HG02763 (cell line): ENCODE data around the gene CDH20.
"Not testable (repeated sequence)": the region's sequence is repeated elsewhere in the genome, so short reads cannot be mapped to it uniquely, and the experiment has no call there.

ENCODE experiments used
- ATAC-seq: cut with Tn5 transposase; IDR thresholded peaks from one replicate; pipeline ENCODE4 v1.9.1; 2021; ENCODE audit warnings: mild to moderate bottlenecking, moderate library complexity; ENCODE audit not compliant: unreplicated experiment

The CDH20 gene

GRCh38 chr18:61340148-61340547, 6.9 kb downstream of the CDH20 start:
- ATAC-seq: no peak

GRCh38 chr18:61348230-61348629, 15.0 kb downstream of the CDH20 start:
- ATAC-seq: no peak

GRCh38 chr18:61350578-61350977, 17.3 kb downstream of the CDH20 start:
- ATAC-seq: no peak

- no peak for ATAC-seq
Observed at GRCh38 chr18:61352059-61352458, 18.8 kb downstream of the CDH20 start.

GRCh38 chr18:61352611-61353010, 19.4 kb downstream of the CDH20 start:
- ATAC-seq: no peak

- ATAC-seq: peak; percentile 93
Observed at GRCh38 chr18:61360404-61361383, 27.5 kb downstream of the CDH20 start.

- no peak for ATAC-seq
Observed at GRCh38 chr18:61362511-61362910, 29.3 kb downstream of the CDH20 start.

- ATAC-seq: no peak
Observed at GRCh38 chr18:61364953-61365352, 31.7 kb downstream of the CDH20 start.

GRCh38 chr18:61368001-61368400, 34.8 kb downstream of the CDH20 start:
- ATAC-seq: no peak

- not testable (repeated sequence) for ATAC-seq
Observed at GRCh38 chr18:61369671-61370070, 36.4 kb downstream of the CDH20 start.

GRCh38 chr18:61371111-61371510, 37.9 kb downstream of the CDH20 start:
- ATAC-seq: no peak

GRCh38 chr18:61379827-61380226, 46.6 kb downstream of the CDH20 start:
- ATAC-seq: no peak

GRCh38 chr18:61388010-61388409, 54.8 kb downstream of the CDH20 start:
- ATAC-seq: no peak

GRCh38 chr18:61394983-61395382, 61.8 kb downstream of the CDH20 start:
- no peak for ATAC-seq

GRCh38 chr18:61397222-61397621, 64.0 kb downstream of the CDH20 start:
- no peak for ATAC-seq

GRCh38 chr18:61398961-61399705, 65.9 kb downstream of the CDH20 start:
- no peak for ATAC-seq

GRCh38 chr18:61400016-61400635, 66.9 kb downstream of the CDH20 start:
- no peak for ATAC-seq

- no peak for ATAC-seq
Observed at GRCh38 chr18:61400716-61401115, 67.5 kb downstream of the CDH20 start.

GRCh38 chr18:61402726-61403125, 69.5 kb downstream of the CDH20 start:
- ATAC-seq: no peak

GRCh38 chr18:61413396-61413795, 80.2 kb downstream of the CDH20 start:
- no peak for ATAC-seq

- ATAC-seq: no peak
Observed at GRCh38 chr18:61414086-61414485, 80.9 kb downstream of the CDH20 start.
